Thyroid gland (tissue), 4 donors: ENCODE data around the gene CHCHD5. TPM values are rescaled to one million over a fixed set of nuclear protein-coding genes. Genes with fewer than 3 reads are reported as not detected.

ENCODE experiments used
- DNase-seq, 2 donors: peaks; one replicate each; pipeline ENCODE4 v3.0.0-alpha.2; 2019
- H3K27ac ChIP-seq, 3 donors: fragments of 200-600 bp; sonication (generic); 1 replicate in 2 of 3; 2 replicates in 1 of 3; pipeline ENCODE4 v1.5.1; 2016 to 2019; ENCODE audit warnings: mild to moderate bottlenecking in 1 of 3, moderate library complexity in 1 of 3
- H3K27me3 ChIP-seq: fragments of 200-600 bp; sonication (generic); one replicate; pipeline ENCODE4 v1.5.1; 2019
- H3K36me3 ChIP-seq, 2 donors: fragments of 200-600 bp; sonication (generic); one replicate each; pipeline ENCODE4 v1.5.1; 2016 to 2019
- H3K4me1 ChIP-seq, 2 donors: fragments of 200-600 bp; sonication (generic); one replicate each; pipeline ENCODE4 v1.5.1; 2017 to 2019
- H3K4me3 ChIP-seq, 3 donors: fragments of 200-600 bp; sonication (generic); replicated peaks in 1 of 3; 1 replicate in 2 of 3; 2 replicates in 1 of 3; pipeline ENCODE4 v1.5.1; 2016; ENCODE audit warnings: mild to moderate bottlenecking in 1 of 3
- H3K9me3 ChIP-seq: fragments of 200-600 bp; sonication (generic); one replicate; pipeline ENCODE4 v1.5.1; 2017
- POLR2A ChIP-seq, 2 donors: fragments of 450-650 bp; IDR thresholded peaks; one replicate each; pipeline ENCODE4 v1.6.1; 2017; ENCODE audit warnings: antibody characterized with exemption in 2 of 2, mild to moderate bottlenecking in 2 of 2, moderate library complexity in 1 of 2
- WGBS, 2 donors: methylation state at CpG; one replicate each; pipeline ENCODE4 v1.1.5; 2017; 5-methylcytosine and 5-hydroxymethylcytosine counted together
- intact Hi-C: fragments of 100-400 bp; cut with DNase I; formaldehyde crosslinking; loops from one replicate; pipeline ENCODE4 v1.15.1; 2023
- total RNA-seq, 4 donors: library from RNA; depleted of rRNA; stranded (reverse); fragments of >200 nt; gene quantifications; one replicate each; pipeline ENCODE4 v1.2.3, GENCODE V29; 2016
- TF ChIP-seq, protein P1 (sequence below), 6 experiments: fragments of 200-600 bp in 3 of 6; fragments of 450-650 bp in 3 of 6; sonication (generic) in 3 of 6; IDR thresholded peaks; one replicate each; pipeline ENCODE4 v1.5.1; 2016 to 2019; ENCODE audit warnings: antibody characterized with exemption in 6 of 6, mild to moderate bottlenecking in 2 of 6, inconsistent platforms in 1 of 6, moderate library complexity in 1 of 6

CHCHD5 gene
- total RNA-seq, 4 donors from 2014 or later: 14.6 to 70.6 (median 29.1) TPM

GRCh38 chr2:112541315-112542122 is 42.9 kb upstream of the CHCHD5 start:
- peak; percentile 64 to 70 for DNase-seq
- intact Hi-C loops: no loop called here
- Histone ChIP-seq H3K4me3 (peak overlapping the region; percentile 71 to 92 (median 71)), H3K27ac (peak overlapping the region; percentile 63 to 92 (median 92)), H3K27me3 (no peaks in the 10 kb centered on the region), H3K9me3 (no peaks in the 10 kb centered on the region), H3K36me3 (no peaks in the 10 kb centered on the region), H3K4me1 (peaks cover 12 to 15% of the 10 kb centered on the region in 2 donors)
- TF ChIP-seq, protein P1, sequence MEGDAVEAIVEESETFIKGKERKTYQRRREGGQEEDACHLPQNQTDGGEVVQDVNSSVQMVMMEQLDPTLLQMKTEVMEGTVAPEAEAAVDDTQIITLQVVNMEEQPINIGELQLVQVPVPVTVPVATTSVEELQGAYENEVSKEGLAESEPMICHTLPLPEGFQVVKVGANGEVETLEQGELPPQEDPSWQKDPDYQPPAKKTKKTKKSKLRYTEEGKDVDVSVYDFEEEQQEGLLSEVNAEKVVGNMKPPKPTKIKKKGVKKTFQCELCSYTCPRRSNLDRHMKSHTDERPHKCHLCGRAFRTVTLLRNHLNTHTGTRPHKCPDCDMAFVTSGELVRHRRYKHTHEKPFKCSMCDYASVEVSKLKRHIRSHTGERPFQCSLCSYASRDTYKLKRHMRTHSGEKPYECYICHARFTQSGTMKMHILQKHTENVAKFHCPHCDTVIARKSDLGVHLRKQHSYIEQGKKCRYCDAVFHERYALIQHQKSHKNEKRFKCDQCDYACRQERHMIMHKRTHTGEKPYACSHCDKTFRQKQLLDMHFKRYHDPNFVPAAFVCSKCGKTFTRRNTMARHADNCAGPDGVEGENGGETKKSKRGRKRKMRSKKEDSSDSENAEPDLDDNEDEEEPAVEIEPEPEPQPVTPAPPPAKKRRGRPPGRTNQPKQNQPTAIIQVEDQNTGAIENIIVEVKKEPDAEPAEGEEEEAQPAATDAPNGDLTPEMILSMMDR (IDR thresholded peaks at IDR 0.05): no peak
- TF ChIP-seq POLR2A (IDR thresholded peaks at IDR 0.05): no peak
- 18 to 19% methylated on average over 34 of the region's 34 CpGs for WGBS, 2 donors

- DNase-seq: peak; percentile 88 to 90
- Histone ChIP-seq H3K27ac (peak within 1 kb of the TSS; percentile 63 to 92 (median 92)), H3K9me3 (no peaks in the 10 kb centered on the region), H3K4me1 (peaks cover 15 to 17% of the 10 kb centered on the region in 2 donors), H3K4me3 (peak within 1 kb of the TSS; percentile 71 to 92 (median 71)), H3K36me3 (no peaks in the 10 kb centered on the region), H3K27me3 (no peaks in the 10 kb centered on the region)
- intact Hi-C loops: no loop called here
- TF ChIP-seq POLR2A (IDR thresholded peaks at IDR 0.05): peak in 1 of 2 donors; percentile 45
- TF ChIP-seq, protein P1 (IDR thresholded peaks at IDR 0.05): no peak
- 0 to 1% methylated on average over 46 to 57 of the region's 67 CpGs for WGBS, 2 donors
Measured at GRCh38 chr2:112542123-112542983, 42.1 kb upstream of the CHCHD5 start, which contains the start of gene POLR1B. POLR1B (plus strand) TSS chr2:112542465; CDS start chr2:112542495, 30 bp downstream.

DNA sequence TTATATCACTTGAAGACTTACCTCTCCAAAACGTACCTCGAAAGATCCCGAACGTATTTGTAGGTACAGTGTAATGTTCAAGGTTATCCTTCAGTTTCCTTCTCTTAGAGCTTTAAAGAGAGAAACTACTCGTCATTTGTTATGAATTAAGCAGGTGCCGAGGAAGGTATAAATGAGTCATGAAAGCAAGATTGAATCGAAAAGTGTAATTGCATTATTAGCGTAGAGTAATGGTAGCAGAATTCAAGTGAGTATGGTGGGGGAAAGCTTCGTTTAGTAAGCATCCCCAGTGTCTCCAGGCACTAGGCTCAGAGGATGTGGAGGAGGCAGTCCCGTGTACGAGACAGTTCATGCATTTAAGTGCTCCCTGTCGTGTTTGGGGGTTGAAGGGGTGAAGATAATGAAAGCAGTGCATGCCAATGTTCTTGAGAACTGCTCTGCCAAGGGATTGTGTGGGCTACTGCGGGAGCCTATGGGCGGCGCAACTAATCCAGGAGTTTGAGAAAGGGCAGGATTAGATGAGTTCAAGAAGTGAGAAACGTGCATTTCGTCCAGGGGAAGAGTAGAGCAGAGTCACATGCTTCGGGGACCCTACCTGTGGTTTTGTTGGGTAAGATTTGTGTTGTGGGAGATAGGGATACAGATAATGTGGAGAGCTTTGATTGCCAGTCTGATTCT is 41.3 kb upstream of the CHCHD5 start:
- H3K4me1 ChIP-seq: peaks cover 21 to 22% of the 10 kb centered on the region in 2 donors
- H3K27me3 ChIP-seq: no peaks in the 10 kb centered on the region
- WGBS, 2 donors: 6 to 7% methylated on average over 18 of the region's 18 CpGs
- peak in 1 of 2 donors; percentile 5 for DNase-seq
- no peaks in the 10 kb centered on the region for H3K36me3 ChIP-seq
- H3K27ac ChIP-seq: no peak overlapping the region
- H3K4me3 ChIP-seq: peak overlapping the region; percentile 71 to 92 (median 71)
- intact Hi-C loops: no loop called here
- TF ChIP-seq POLR2A (IDR thresholded peaks at IDR 0.05): no peak
- TF ChIP-seq, protein P1 (IDR thresholded peaks at IDR 0.05): no peak
- H3K9me3 ChIP-seq: no peaks in the 10 kb centered on the region

- Histone ChIP-seq H3K9me3 (no peaks in the 10 kb centered on the region), H3K36me3 (peaks cover 20 to 21% of the 10 kb centered on the region in 2 donors), H3K27me3 (no peaks in the 10 kb centered on the region), H3K4me3 (no peak overlapping the region), H3K27ac (peak overlapping the region; percentile 59 to 77 (median 63)), H3K4me1 (peaks cover 19 to 21% of the 10 kb centered on the region in 2 donors)
- peak in 1 of 2 donors; percentile 12 for TF ChIP-seq POLR2A (IDR thresholded peaks at IDR 0.05)
- TF ChIP-seq, protein P1 (IDR thresholded peaks at IDR 0.05): peak in 1 of 6 experiments; percentile 7
- peak; percentile 82 to 85 for DNase-seq
- 23 to 33% methylated on average over 4 of the region's 4 CpGs for WGBS, 2 donors
- intact Hi-C loops: no loop called here
Measured at GRCh38 chr2:112547333-112547732, 37.1 kb upstream of the CHCHD5 start.
